C4-2B (cell line): ENCODE results near the gene DLG2.

Source experiments
- H3K27ac ChIP-seq: fragments of 450-650 bp; 2 replicates; pipeline ENCODE4 v1.5.1; 2017
- ZFX ChIP-seq: fragments of 450-650 bp; IDR thresholded peaks from 2 replicates; pipeline ENCODE4 v1.6.1; 2017
- TF ChIP-seq, protein P1 (sequence below): fragments of 450-650 bp; conservative IDR thresholded peaks from 2 replicates; pipeline ENCODE4 v1.5.1; 2017; ENCODE audit warnings: mild to moderate bottlenecking

The DLG2 gene

DNA sequence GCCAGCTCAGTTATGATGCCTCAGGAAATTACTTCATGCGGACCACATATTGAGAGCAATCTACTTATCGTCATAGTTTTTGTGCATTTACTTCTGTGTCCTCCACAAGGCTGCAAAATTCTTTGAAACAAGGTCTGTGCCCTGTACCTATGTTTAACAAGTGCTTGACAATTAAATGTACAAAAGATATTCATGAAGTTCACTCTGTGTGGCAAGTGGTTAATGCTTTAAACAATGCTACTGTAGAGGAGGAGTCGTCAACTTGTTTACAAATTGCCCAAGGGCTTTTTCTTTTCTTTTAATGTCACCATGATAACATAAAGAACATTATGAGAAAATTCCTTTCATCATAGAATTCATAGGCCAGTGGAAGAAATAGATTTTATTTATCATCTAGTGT lies 1469.5 kb downstream of the DLG2 start:
- TF ChIP-seq, protein P1, sequence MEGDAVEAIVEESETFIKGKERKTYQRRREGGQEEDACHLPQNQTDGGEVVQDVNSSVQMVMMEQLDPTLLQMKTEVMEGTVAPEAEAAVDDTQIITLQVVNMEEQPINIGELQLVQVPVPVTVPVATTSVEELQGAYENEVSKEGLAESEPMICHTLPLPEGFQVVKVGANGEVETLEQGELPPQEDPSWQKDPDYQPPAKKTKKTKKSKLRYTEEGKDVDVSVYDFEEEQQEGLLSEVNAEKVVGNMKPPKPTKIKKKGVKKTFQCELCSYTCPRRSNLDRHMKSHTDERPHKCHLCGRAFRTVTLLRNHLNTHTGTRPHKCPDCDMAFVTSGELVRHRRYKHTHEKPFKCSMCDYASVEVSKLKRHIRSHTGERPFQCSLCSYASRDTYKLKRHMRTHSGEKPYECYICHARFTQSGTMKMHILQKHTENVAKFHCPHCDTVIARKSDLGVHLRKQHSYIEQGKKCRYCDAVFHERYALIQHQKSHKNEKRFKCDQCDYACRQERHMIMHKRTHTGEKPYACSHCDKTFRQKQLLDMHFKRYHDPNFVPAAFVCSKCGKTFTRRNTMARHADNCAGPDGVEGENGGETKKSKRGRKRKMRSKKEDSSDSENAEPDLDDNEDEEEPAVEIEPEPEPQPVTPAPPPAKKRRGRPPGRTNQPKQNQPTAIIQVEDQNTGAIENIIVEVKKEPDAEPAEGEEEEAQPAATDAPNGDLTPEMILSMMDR: no peak
- no peak for TF ChIP-seq ZFX
- H3K27ac ChIP-seq: no peak overlapping the region

DNA sequence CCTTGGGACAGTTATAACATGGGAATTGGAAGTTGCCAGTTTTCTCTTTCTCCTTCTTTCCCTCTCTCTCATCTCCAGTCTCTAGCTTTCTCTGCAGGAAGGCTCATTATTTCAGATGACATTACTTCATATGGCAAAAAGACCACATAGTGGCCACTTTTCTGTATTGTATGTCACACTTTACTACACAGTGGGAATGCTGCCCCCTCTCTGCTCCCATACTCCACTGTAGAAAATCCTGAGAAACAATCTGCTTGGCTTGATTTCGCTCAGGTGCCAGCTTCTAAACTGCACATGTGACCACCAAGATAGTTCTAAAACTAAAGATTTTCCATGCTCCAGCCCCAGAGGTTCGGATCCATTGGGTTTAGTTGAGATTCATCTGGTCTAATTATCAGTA lies 1480.3 kb downstream of the DLG2 start:
- H3K27ac ChIP-seq: no peak overlapping the region
- TF ChIP-seq, protein P1: peak; percentile 12
- no peak for TF ChIP-seq ZFX

DNA sequence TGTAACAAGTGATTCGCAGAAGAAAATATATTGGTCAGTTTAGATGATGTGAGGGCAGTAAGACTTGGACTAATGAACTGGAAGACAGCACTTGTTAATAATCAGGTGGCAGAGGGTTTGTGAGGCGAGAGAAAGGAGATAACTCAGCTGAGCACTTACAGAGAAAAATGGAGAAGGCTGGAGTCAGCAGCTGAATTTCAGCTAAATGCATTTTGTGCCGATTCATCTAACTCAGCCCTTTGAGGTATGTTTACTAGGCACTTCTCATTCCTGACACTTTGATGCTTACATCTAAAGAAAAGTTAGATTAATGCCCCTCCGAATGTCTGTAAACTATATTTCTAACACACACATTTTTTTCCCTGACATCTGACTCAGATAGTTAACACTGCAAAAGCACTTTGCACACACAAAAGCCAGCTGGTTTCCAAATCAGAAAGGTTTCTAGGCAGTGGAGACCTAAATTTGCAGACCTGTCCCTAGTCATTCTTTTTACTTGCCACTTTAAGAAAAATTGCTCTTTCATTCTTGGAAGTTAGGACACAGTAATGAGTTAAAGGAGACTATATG lies 1481.4 kb downstream of the DLG2 start:
- TF ChIP-seq, protein P1: no peak
- TF ChIP-seq ZFX: no peak
- no peak overlapping the region for H3K27ac ChIP-seq

DNA sequence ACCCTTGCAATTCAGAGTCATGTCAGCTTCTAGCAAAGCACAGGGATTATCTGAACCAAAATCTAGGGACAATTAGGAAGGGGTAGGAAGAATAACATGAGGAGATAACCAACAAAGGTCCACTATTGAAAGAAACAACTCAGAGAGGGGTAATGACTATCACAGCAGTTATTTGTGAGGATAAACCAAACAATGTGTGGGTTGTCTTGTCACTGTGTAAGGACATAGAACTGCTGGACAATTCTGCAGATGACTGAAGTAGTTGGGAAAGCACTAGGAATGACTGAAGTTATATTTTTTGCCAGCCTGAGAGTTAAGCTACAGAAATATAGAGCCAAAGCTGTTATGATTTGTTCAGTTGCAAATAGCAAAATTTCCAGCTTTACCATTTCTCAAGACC lies 1482.6 kb downstream of the DLG2 start:
- H3K27ac ChIP-seq: no peak overlapping the region

DNA sequence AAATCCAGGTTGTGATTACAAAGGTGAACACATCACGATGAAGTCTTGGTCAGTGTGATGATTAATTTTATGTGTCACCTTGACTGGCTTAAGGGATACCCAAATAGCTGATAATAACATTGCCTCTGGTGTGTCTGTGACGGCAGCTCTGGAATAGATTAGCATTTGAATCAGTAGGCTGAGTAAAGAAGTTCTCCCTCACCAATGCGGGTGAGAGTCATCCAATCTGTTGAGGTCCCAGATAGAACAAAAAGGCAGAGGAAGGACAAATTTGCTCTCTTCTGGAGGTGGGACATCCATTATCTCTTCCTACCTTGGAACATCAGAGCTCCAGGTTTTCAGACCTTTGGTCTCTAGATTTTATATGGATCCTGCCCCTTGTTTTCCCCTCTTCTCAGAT lies 1484.7 kb downstream of the DLG2 start:
- no peak for TF ChIP-seq ZFX
- TF ChIP-seq, protein P1: no peak
- no peak overlapping the region for H3K27ac ChIP-seq

More for the DNA sequence above, 1482.6 kb downstream of the DLG2 start:
- TF ChIP-seq, protein P1: no peak
- no peak for TF ChIP-seq ZFX

DNA sequence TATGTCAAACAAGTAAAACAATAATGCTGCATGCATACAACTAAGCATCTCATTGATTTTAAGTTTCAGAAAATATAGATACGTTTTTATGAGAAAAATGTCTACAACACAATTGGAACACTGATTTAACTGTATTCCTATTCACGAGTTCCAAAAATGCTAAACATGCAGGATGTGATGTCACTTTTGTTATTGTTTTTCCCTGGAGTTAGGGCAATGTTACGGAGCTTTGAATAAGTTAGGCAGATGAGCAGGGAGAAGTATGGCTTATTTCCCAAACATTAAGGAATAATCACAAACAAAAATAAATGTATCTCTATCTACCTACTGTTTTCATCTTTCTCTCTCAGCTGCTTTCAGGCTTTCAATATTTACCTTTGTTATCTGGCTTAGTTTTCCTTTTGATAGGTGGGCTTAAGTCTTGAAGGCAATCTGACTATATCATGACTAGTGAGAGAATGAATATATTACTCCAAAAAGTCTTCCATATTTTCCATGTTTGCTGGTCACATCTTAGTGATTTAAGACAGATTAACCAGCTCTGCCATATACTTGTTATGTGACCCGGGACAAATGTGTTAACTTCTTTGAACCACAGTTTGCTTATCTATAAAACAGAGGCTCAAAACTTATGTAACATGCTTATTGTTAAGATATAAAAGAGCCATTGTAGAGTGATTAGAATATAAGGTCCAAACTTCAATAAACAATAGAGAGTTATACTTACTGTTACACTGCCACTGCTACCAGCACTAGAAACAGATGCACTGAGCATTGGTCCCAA lies 1486.6 kb downstream of the DLG2 start:
- H3K27ac ChIP-seq: no peak overlapping the region
- TF ChIP-seq, protein P1: no peak
- no peak for TF ChIP-seq ZFX

DNA sequence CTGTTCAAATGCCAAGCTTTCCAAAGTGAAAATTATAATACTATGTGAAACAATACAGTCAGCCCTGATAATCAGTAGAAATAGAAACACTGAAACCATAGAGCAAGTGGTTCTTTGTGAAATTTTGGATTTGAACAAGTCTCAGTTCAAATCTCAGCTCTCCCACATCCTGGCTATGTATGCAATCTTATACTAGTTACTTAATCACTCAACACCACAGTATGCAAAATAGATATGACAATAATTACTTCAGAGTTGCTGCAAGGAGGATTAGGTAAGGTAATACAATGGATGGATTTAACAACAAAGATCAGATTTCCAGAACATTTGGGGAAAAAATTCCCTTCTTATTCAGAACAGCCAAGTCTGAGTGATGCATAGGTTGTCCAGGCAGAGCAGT lies 1489.2 kb downstream of the DLG2 start:
- TF ChIP-seq, protein P1: no peak
- TF ChIP-seq ZFX: no peak
- no peak overlapping the region for H3K27ac ChIP-seq
